C4-2B (cell line): ENCODE data around the gene ALOX12.

Source experiments
- H3K27ac ChIP-seq: fragments of 450-650 bp; 2 replicates; pipeline ENCODE4 v1.5.1; 2017
- CTCF ChIP-seq: fragments of 450-650 bp; conservative IDR thresholded peaks from 2 replicates; pipeline ENCODE4 v1.5.1; 2017; ENCODE audit warnings: mild to moderate bottlenecking
- ZFX ChIP-seq: fragments of 450-650 bp; IDR thresholded peaks from 2 replicates; pipeline ENCODE4 v1.6.1; 2017

Gene ALOX12

GRCh38 chr17:7019367-7019766 lies 23.5 kb downstream of the ALOX12 start:
- H3K27ac ChIP-seq = peak overlapping the region; percentile 90
- TF ChIP-seq ZFX = no peak
- TF ChIP-seq CTCF = no peak

GRCh38 chr17:7019839-7020519 lies 24.1 kb downstream of the ALOX12 start:
- H3K27ac ChIP-seq = peak overlapping the region; percentile 90
- TF ChIP-seq CTCF = no peak
- TF ChIP-seq ZFX = no peak

GRCh38 chr17:7020894-7021664 lies 25.2 kb downstream of the ALOX12 start:
- no peak for TF ChIP-seq ZFX
- no peak overlapping the region; the same call in 1 of the 2 replicates for H3K27ac ChIP-seq

GRCh38 chr17:7021993-7022778 lies 26.3 kb downstream of the ALOX12 start:
- H3K27ac ChIP-seq = peak overlapping the region; percentile 1; the same call in 1 of the 2 replicates
- TF ChIP-seq ZFX (no peak), CTCF (peak; percentile 99)

- H3K27ac ChIP-seq = peak within 1 kb of the TSS; percentile 1; the same call in 1 of the 2 replicates
- TF ChIP-seq CTCF = no peak
- TF ChIP-seq ZFX = no peak
Measured at GRCh38 chr17:7022781-7023571, 27.1 kb downstream of the ALOX12 start, which contains the start of gene BCL6B. Gene BCL6B (plus strand): TSS chr17:7023050. CDS start chr17:7023672, 622 bp downstream.

- H3K27ac ChIP-seq = no peak overlapping the region
- TF ChIP-seq ZFX (no peak), CTCF (no peak)
Measured at GRCh38 chr17:7023576-7024401, 27.9 kb downstream of the ALOX12 start.
